ENCODE data around the gene XIRP2.
"Not testable (repeated sequence)": the region's sequence is repeated elsewhere in the genome, so short reads cannot be mapped to it uniquely, and the experiment has no call there.

Gene XIRP2

GRCh38 chr2:167196461-167197252 is 308.4 kb downstream of the XIRP2 start:
- no peak for DNase-seq

GRCh38 chr2:167198009-167198408 is 309.7 kb downstream of the XIRP2 start:
- DNase-seq, result no peak
- no peak for ATAC-seq

More at GRCh38 chr2:167196461-167197252, 308.4 kb downstream of the XIRP2 start:
- no peak for ATAC-seq

- DNase-seq (no peak), ATAC-seq (no peak)
These were observed 310.3 kb downstream of the XIRP2 start for GRCh38 chr2:167198576-167198975.

- DNase-seq (no peak), ATAC-seq (no peak)
These were observed 311.7 kb downstream of the XIRP2 start for GRCh38 chr2:167200019-167200418.

GRCh38 chr2:167209784-167210183 is 321.5 kb downstream of the XIRP2 start:
- ATAC-seq, result no peak
- DNase-seq, result no peak

GRCh38 chr2:167212014-167212648 is 323.9 kb downstream of the XIRP2 start:
- ATAC-seq, result no peak
- DNase-seq, result peak; percentile 22

GRCh38 chr2:167215595-167215994 is 327.3 kb downstream of the XIRP2 start:
- DNase-seq (no peak), ATAC-seq (no peak)

- ATAC-seq (no peak), DNase-seq (no peak)
These were observed 349.2 kb downstream of the XIRP2 start for GRCh38 chr2:167237478-167237877.

GRCh38 chr2:167240671-167241070 is 352.4 kb downstream of the XIRP2 start:
- ATAC-seq (no peak), DNase-seq (no peak)

- DNase-seq, result no peak
- no peak for ATAC-seq
These were observed 360.9 kb downstream of the XIRP2 start for GRCh38 chr2:167249197-167249596.

GRCh38 chr2:167253025-167253424 is 364.7 kb downstream of the XIRP2 start:
- DNase-seq (no peak), ATAC-seq (no peak)

- ATAC-seq (no peak), DNase-seq (no peak)
These were observed 366.4 kb downstream of the XIRP2 start for GRCh38 chr2:167254721-167255120.

GRCh38 chr2:167258712-167259111 is 370.4 kb downstream of the XIRP2 start:
- ATAC-seq, result no peak
- no peak for DNase-seq

GRCh38 chr2:167264380-167264779 is 376.1 kb downstream of the XIRP2 start:
- no peak for DNase-seq
- no peak for ATAC-seq

GRCh38 chr2:167265004-167265403 is 376.7 kb downstream of the XIRP2 start:
- ATAC-seq, result no peak

GRCh38 chr2:167265722-167266121 is 377.4 kb downstream of the XIRP2 start:
- DNase-seq, result no peak
- no peak for ATAC-seq

More at GRCh38 chr2:167265004-167265403, 376.7 kb downstream of the XIRP2 start:
- DNase-seq, result no peak

GRCh38 chr2:167268245-167268644 is 380.0 kb downstream of the XIRP2 start:
- DNase-seq, ATAC-seq: not testable (repeated sequence)

- DNase-seq, result no peak
- no peak for ATAC-seq
These were observed 383.7 kb downstream of the XIRP2 start for GRCh38 chr2:167271932-167272331.

GRCh38 chr2:167275046-167275445 is 386.8 kb downstream of the XIRP2 start:
- no peak for ATAC-seq
- no peak for DNase-seq

GRCh38 chr2:167279810-167280209 is 391.5 kb downstream of the XIRP2 start:
- no peak for ATAC-seq
- DNase-seq, result no peak

GRCh38 chr2:167287212-167287611 is 398.9 kb downstream of the XIRP2 start:
- no peak for DNase-seq
- ATAC-seq, result no peak

- no peak for DNase-seq
- ATAC-seq, result no peak
These were observed 401.6 kb downstream of the XIRP2 start for GRCh38 chr2:167289651-167290410.

All from stimulated activated naive CD8-positive, alpha-beta T cell treated with anti-CD3 and anti-CD28 coated beads, Interleukin-15, Interleukin-2, amounts not matched to agents 100 U/mL and 50 U/mL, for 24 hours (primary cell).